A549 treated with RU486 at 1 μM for 4 hours (cell line): ENCODE data around the gene APEH. TPM values are rescaled to one million over a fixed set of nuclear protein-coding genes. Genes with fewer than 3 reads are reported as not detected.

ENCODE experiments used
- total RNA-seq: library from RNA; stranded (reverse); fragments of 200-300 nt; extraction: Qiagen RNA extraction; gene quantifications from 5 replicates; pipeline ENCODE4 v1.2.3, GENCODE V29; 2022; ENCODE audit warnings: low read depth

Gene APEH
- total RNA-seq: 60.2 to 71.1 TPM (median 63.4 TPM) in 5 replicates

GRCh38 chr3:49673715-49674496 lies at the start of gene APEH:
TSS of gene APEH (plus strand) at chr3:49674351. CDS start at chr3:49674402, 51 bp downstream.

GRCh38 chr3:49689046-49689907 lies 15.1 kb downstream of the APEH start, which contains the start of the genes MST1 and RNF123:
TSS of gene MST1 (minus strand) at chr3:49689474. CDS start at chr3:49688691, 783 bp downstream.
TSS of gene RNF123 (plus strand) at chr3:49689557. CDS start at chr3:49691166, 1,609 bp downstream.

GRCh38 chr3:49719214-49719884 lies 45.2 kb downstream of the APEH start, which contains the start of gene AMIGO3:
TSS of gene AMIGO3 (minus strand) at chr3:49719684. CDS start at chr3:49719465, 219 bp downstream.

GRCh38 chr3:49723628-49724551 lies 49.7 kb downstream of the APEH start, which contains the start of gene GMPPB:
TSS of gene GMPPB (minus strand) at chr3:49723951. CDS start at chr3:49723726, 225 bp downstream.

Other genes starting within 250 kb of the APEH start
- gene NICN1, start 245.0 kb upstream of the APEH start, total RNA-seq: 5.0 to 6.9 TPM (median 6.1 TPM) in 5 replicates
- 41.0 to 58.3 TPM (median 53.5 TPM) in 5 replicates for gene DAG1, start 204.1 kb upstream of the APEH start, total RNA-seq
- 0.08 to 0.20 TPM (median 0.15 TPM) in 5 replicates for gene BSN, start 119.9 kb upstream of the APEH start, total RNA-seq
- gene MST1, start 15.1 kb downstream of the APEH start, total RNA-seq: 0.99 to 2.2 TPM (median 1.4 TPM) in 5 replicates
- 9.6 to 18.6 TPM (median 15.9 TPM) in 5 replicates for gene RNF123, start 15.2 kb downstream of the APEH start, total RNA-seq
- 0.35 to 0.85 TPM (median 0.59 TPM) in 5 replicates for gene AMIGO3, start 45.3 kb downstream of the APEH start, total RNA-seq
- 14.9 to 20.9 TPM (median 18.3 TPM) in 5 replicates for gene GMPPB, start 49.6 kb downstream of the APEH start, total RNA-seq
- 18.4 to 23.4 TPM (median 22.3 TPM) in 5 replicates for gene IP6K1, start 112.2 kb downstream of the APEH start, total RNA-seq
- 0.11 to 0.29 TPM (median 0.24 TPM) in 4 of 5 replicates, not detected in the other for gene CDHR4, start 125.5 kb downstream of the APEH start, total RNA-seq
- 1.3 to 2.3 TPM (median 2.0 TPM) in 5 replicates for gene INKA1, start 128.9 kb downstream of the APEH start, total RNA-seq
- 0.21 to 0.68 TPM (median 0.34 TPM) in 5 replicates for gene UBA7, start 139.6 kb downstream of the APEH start, total RNA-seq
- gene TRAIP, start 182.2 kb downstream of the APEH start, total RNA-seq: 9.1 to 17.4 TPM (median 14.7 TPM) in 5 replicates
- 0.30 to 0.53 TPM (median 0.46 TPM) in 5 replicates for gene CAMKV, start 195.6 kb downstream of the APEH start, total RNA-seq
- 5.3 to 8.5 TPM (median 7.4 TPM) in 5 replicates for gene MST1R, start 229.5 kb downstream of the APEH start, total RNA-seq